ENCODE data around the gene JOSD1. TPM values are rescaled to one million over a fixed set of nuclear protein-coding genes. Genes with fewer than 3 reads are reported as not detected.
A peak's percentile ranks its signal among the peaks of the same experiment; 100 is the strongest.

JOSD1 gene
- total RNA-seq, 4 donors from 2014 or later = 46.7 to 76.6 (median 62.2) TPM

GRCh38 chr22:38740116-38740723, 39.5 kb upstream of the JOSD1 start:
- intact Hi-C loops (cut with DNase I) = no loop called here
- H3K9me3 ChIP-seq = no peaks in the 10 kb centered on the region
- TF ChIP-seq CTCF (IDR thresholded peaks at IDR 0.05) = no peak
- H3K36me3 ChIP-seq = peaks cover 85 to 94% of the 10 kb centered on the region in 2 donors
- WGBS, 2 donors = 94% methylated on average over 13 to 15 of the region's 15 CpGs
- H3K27me3 ChIP-seq = no peaks in the 10 kb centered on the region
- peaks cover 0 to 10% of the 10 kb centered on the region in 2 donors for H3K4me1 ChIP-seq
- no peak overlapping the region for H3K27ac ChIP-seq
- no peak overlapping the region for H3K4me3 ChIP-seq (replicated peaks in 1 of 3)
- no peak for DNase-seq

- 94 to 95% methylated on average over 13 of the region's 20 CpGs for WGBS, 2 donors
- H3K9me3 ChIP-seq = no peaks in the 10 kb centered on the region
- no peak for DNase-seq
- no peak for TF ChIP-seq POLR2A (IDR thresholded peaks at IDR 0.05)
- TF ChIP-seq CTCF (IDR thresholded peaks at IDR 0.05) = no peak
- peaks cover 6 to 18% of the 10 kb centered on the region in 2 donors for H3K4me1 ChIP-seq
- H3K27me3 ChIP-seq = no peaks in the 10 kb centered on the region
- no peak overlapping the region for H3K27ac ChIP-seq
- no peak overlapping the region for H3K4me3 ChIP-seq (replicated peaks in 1 of 3)
- peaks cover 77 to 86% of the 10 kb centered on the region in 2 donors for H3K36me3 ChIP-seq
- intact Hi-C loops (cut with DNase I) = no loop called here
Measured at GRCh38 chr22:38739300-38740055, 38.7 kb upstream of the JOSD1 start.

- TF ChIP-seq CTCF (IDR thresholded peaks at IDR 0.05) = no peak
- TF ChIP-seq POLR2A (IDR thresholded peaks at IDR 0.05) = no peak
- WGBS, 2 donors = 94 to 100% methylated on average over 7 to 13 of the region's 18 CpGs
- intact Hi-C loops (cut with DNase I) = no loop called here
- Histone ChIP-seq H3K27ac (no peak overlapping the region), H3K4me3 (replicated peaks in 1 of 3) (no peak overlapping the region), H3K4me1 (peaks cover 13 to 27% of the 10 kb centered on the region in 2 donors), H3K36me3 (peaks cover 70 to 78% of the 10 kb centered on the region in 2 donors), H3K27me3 (no peaks in the 10 kb centered on the region), H3K9me3 (no peaks in the 10 kb centered on the region)
- DNase-seq = no peak
Measured at GRCh38 chr22:38738475-38739070, 37.8 kb upstream of the JOSD1 start.

GRCh38 chr22:38737302-38738060, 36.7 kb upstream of the JOSD1 start:
- no peak for DNase-seq

GRCh38 chr22:38736257-38736570, 35.5 kb upstream of the JOSD1 start:
- H3K27me3 ChIP-seq = no peaks in the 10 kb centered on the region
- peak overlapping the region in 2 of 3 donors; percentile 85 to 92 for H3K27ac ChIP-seq
- no peak for DNase-seq
- no peak for TF ChIP-seq CTCF (IDR thresholded peaks at IDR 0.05)
- no peak for TF ChIP-seq POLR2A (IDR thresholded peaks at IDR 0.05)
- H3K36me3 ChIP-seq = peaks cover 52 to 67% of the 10 kb centered on the region in 2 donors
- peaks cover 22 to 45% of the 10 kb centered on the region in 2 donors for H3K4me1 ChIP-seq
- 90 to 93% methylated on average over 6 to 7 of the region's 7 CpGs for WGBS, 2 donors
- intact Hi-C loops (cut with DNase I) = no loop called here
- H3K4me3 ChIP-seq (replicated peaks in 1 of 3) = no peak overlapping the region
- no peaks in the 10 kb centered on the region for H3K9me3 ChIP-seq

More at GRCh38 chr22:38737302-38738060, 36.7 kb upstream of the JOSD1 start:
- Histone ChIP-seq H3K4me3 (replicated peaks in 1 of 3) (no peak overlapping the region), H3K27me3 (no peaks in the 10 kb centered on the region), H3K36me3 (peaks cover 61 to 69% of the 10 kb centered on the region in 2 donors), H3K27ac (no peak overlapping the region), H3K9me3 (no peaks in the 10 kb centered on the region), H3K4me1 (peaks cover 22 to 38% of the 10 kb centered on the region in 2 donors)
- TF ChIP-seq POLR2A (IDR thresholded peaks at IDR 0.05) = no peak
- intact Hi-C loops (cut with DNase I) = no loop called here
- 84 to 89% methylated on average over 21 of the region's 21 CpGs for WGBS, 2 donors
